Ascending aorta (tissue), 2 donors: ENCODE data around the gene FHOD3. TPM values are rescaled to one million over a fixed set of nuclear protein-coding genes. Genes with fewer than 3 reads are reported as not detected.

Experiments used
- DNase-seq, 2 donors: peaks; one replicate each; pipeline ENCODE4 v3.0.0-alpha.2; 2019; ENCODE audit warnings: low spot score in 2 of 2
- H3K27ac ChIP-seq, 2 donors: fragments of 200-600 bp; sonication (generic); one replicate each; pipeline ENCODE4 v1.5.1; 2016 to 2017; ENCODE audit warnings: mild to moderate bottlenecking in 1 of 2
- H3K27me3 ChIP-seq: fragments of 200-600 bp; sonication (generic); one replicate; pipeline ENCODE4 v1.5.1; 2017
- H3K36me3 ChIP-seq, 2 donors: fragments of 200-600 bp; sonication (generic); one replicate each; pipeline ENCODE4 v1.5.1; 2016
- H3K4me1 ChIP-seq, 2 donors: fragments of 200-600 bp; sonication (generic); one replicate each; pipeline ENCODE4 v1.5.1; 2016 to 2017; ENCODE audit warnings: mild to moderate bottlenecking in 1 of 2
- H3K4me3 ChIP-seq, 2 donors: fragments of 200-600 bp; sonication (generic); one replicate each; pipeline ENCODE4 v1.5.1; 2016 to 2017; ENCODE audit warnings: mild to moderate bottlenecking in 1 of 2
- H3K9me3 ChIP-seq, 2 donors: fragments of 200-600 bp; sonication (generic); one replicate each; pipeline ENCODE4 v1.5.1; 2016
- CTCF ChIP-seq, 3 experiments: fragments of 200-600 bp in 2 of 3; fragments of 450-650 bp in 1 of 3; sonication (generic) in 2 of 3; IDR thresholded peaks; one replicate each; pipeline ENCODE4 v1.5.1; 2016 to 2019; ENCODE audit warnings: antibody characterized with exemption in 3 of 3, mild to moderate bottlenecking in 1 of 3, moderate library complexity in 1 of 3
- intact Hi-C: fragments of 100-400 bp; cut with DNase I; formaldehyde crosslinking; loops from one replicate; pipeline ENCODE4 v1.15.1; 2023
- total RNA-seq: library from RNA; depleted of rRNA; stranded (reverse); fragments of >200 nt; gene quantifications from one replicate; pipeline ENCODE4 v1.1.0, GENCODE V29; 2016

FHOD3 gene
- total RNA-seq, 1 donor from 2014 or later, result 12.7 TPM

GRCh38 chr18:36531636-36532035 lies 234.1 kb downstream of the FHOD3 start:
- no peak overlapping the region for H3K4me3 ChIP-seq
- no peaks in the 10 kb centered on the region for H3K4me1 ChIP-seq
- no peak for DNase-seq
- H3K27ac ChIP-seq, result no peak overlapping the region
- TF ChIP-seq CTCF (IDR thresholded peaks at IDR 0.05), result no peak
- intact Hi-C loops, result no loop called here
- no peaks in the 10 kb centered on the region for H3K9me3 ChIP-seq
- no peaks in the 10 kb centered on the region for H3K27me3 ChIP-seq
- no peaks in the 10 kb centered on the region for H3K36me3 ChIP-seq

GRCh38 chr18:36532394-36532793 lies 234.9 kb downstream of the FHOD3 start:
- H3K9me3 ChIP-seq, result no peaks in the 10 kb centered on the region
- H3K27me3 ChIP-seq, result no peaks in the 10 kb centered on the region
- intact Hi-C loops, result no loop called here
- H3K4me1 ChIP-seq, result no peaks in the 10 kb centered on the region
- TF ChIP-seq CTCF (IDR thresholded peaks at IDR 0.05), result no peak
- H3K4me3 ChIP-seq, result no peak overlapping the region
- no peaks in the 10 kb centered on the region for H3K36me3 ChIP-seq
- no peak for DNase-seq
- no peak overlapping the region for H3K27ac ChIP-seq

GRCh38 chr18:36532815-36533214 lies 235.3 kb downstream of the FHOD3 start:
- TF ChIP-seq CTCF (IDR thresholded peaks at IDR 0.05), result no peak
- DNase-seq, result no peak
- H3K4me1 ChIP-seq, result no peaks in the 10 kb centered on the region
- H3K4me3 ChIP-seq, result no peak overlapping the region
- no peaks in the 10 kb centered on the region for H3K9me3 ChIP-seq
- no peaks in the 10 kb centered on the region for H3K36me3 ChIP-seq
- intact Hi-C loops, result no loop called here
- H3K27me3 ChIP-seq, result no peaks in the 10 kb centered on the region
- no peak overlapping the region for H3K27ac ChIP-seq

GRCh38 chr18:36533446-36534153 lies 236.1 kb downstream of the FHOD3 start:
- Histone ChIP-seq H3K36me3 (no peaks in the 10 kb centered on the region), H3K4me1 (no peaks in the 10 kb centered on the region), H3K27ac (no peak overlapping the region), H3K27me3 (no peaks in the 10 kb centered on the region), H3K4me3 (no peak overlapping the region), H3K9me3 (no peaks in the 10 kb centered on the region)
- intact Hi-C loops, result no loop called here
- TF ChIP-seq CTCF (IDR thresholded peaks at IDR 0.05), result no peak
- no peak for DNase-seq

GRCh38 chr18:36534154-36534688 lies 236.7 kb downstream of the FHOD3 start:
- Histone ChIP-seq H3K27ac (no peak overlapping the region), H3K4me3 (no peak overlapping the region), H3K4me1 (no peaks in the 10 kb centered on the region), H3K27me3 (no peaks in the 10 kb centered on the region), H3K9me3 (no peaks in the 10 kb centered on the region), H3K36me3 (no peaks in the 10 kb centered on the region)
- intact Hi-C loops, result no loop called here
- no peak for DNase-seq
- TF ChIP-seq CTCF (IDR thresholded peaks at IDR 0.05), result no peak
